Activated T-cell treated with anti-CD3 and anti-CD28 coated beads, Interleukin-2, amount 50 U/mL, for 48 hours (primary cell): Measurements from ENCODE around the gene OBP2B.
"Not testable (repeated sequence)": the region's sequence is repeated elsewhere in the genome, so short reads cannot be mapped to it uniquely, and the experiment has no call there.

Experiments used
- DNase-seq, 2 experiments: peaks; one replicate each; pipeline ENCODE4 v3.0.0-alpha.2; 2020

OBP2B gene, protein sequence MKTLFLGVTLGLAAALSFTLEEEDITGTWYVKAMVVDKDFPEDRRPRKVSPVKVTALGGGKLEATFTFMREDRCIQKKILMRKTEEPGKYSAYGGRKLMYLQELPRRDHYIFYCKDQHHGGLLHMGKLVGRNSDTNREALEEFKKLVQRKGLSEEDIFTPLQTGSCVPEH

DNA sequence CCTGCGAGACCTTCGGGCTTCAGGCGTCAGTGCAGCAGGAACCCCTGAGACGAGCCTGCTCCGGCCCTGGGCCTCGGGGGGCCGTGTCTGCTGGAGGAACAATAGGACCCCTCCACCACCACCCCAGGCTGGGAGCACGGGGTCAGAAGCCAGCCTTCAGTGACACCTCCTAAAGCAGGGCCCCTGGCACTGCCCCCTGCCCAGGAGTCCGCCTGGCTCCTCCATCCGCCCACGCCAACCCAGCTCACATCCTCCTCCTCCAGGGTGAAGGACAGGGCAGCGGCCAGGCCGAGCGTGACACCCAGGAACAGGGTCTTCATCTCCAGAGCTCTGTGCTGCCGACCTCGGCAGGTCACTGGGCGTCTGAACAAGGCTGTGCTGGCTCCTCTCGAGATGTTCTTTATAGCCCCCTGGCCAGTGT lies at the start of gene OBP2B:
Gene OBP2B (minus strand): TSS at position 371 of the 421 bp plus-strand sequence. CDS start 51 bp downstream, at position 320.
- DNase-seq, result not testable (repeated sequence)

DNA sequence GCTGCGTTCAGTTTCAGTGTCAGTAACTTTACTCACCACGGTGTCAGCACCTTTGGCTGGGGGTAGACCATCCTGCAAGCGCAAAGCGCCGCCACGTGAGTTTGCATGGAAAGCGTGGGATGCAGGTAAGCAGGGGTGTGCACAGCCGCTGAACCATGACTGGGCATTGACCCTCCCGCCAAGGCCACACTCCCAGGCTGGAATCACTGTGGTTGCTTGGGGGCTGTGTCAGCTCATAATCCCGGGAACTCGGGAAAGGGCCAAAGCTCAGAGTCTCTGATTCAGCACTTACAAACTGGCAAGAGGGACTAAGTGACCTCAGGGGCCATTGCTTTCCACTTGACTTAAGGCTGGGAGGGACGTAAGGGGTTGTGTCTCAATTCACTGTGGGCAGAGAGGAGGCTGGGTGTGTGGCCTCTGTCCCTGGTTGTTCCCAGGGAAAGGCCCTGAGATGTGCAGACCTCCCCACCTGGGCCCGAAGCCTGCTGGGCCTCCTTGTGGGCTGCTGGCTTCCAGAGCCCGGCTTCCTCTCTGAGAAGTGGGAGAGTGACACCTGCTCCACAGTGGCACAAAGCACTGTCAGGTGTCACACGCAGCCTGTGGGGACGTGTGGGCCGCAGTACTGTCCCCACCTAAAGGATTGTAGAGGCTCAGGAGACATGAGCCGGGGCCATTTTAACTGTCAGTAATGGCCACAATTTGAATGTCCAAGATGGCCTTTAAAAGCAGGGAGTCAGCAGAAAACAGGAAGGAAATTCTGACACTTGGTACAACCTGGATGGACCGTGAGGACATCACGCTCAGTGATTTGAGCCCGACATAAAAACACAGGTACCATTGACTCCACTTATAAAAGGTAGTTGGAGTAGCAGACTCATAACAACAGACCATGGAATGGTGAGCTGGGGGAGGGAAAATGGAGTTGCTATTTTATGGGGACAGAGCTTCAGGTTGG lies 49.3 kb upstream of the OBP2B start:
- DNase-seq, result no peak

DNA sequence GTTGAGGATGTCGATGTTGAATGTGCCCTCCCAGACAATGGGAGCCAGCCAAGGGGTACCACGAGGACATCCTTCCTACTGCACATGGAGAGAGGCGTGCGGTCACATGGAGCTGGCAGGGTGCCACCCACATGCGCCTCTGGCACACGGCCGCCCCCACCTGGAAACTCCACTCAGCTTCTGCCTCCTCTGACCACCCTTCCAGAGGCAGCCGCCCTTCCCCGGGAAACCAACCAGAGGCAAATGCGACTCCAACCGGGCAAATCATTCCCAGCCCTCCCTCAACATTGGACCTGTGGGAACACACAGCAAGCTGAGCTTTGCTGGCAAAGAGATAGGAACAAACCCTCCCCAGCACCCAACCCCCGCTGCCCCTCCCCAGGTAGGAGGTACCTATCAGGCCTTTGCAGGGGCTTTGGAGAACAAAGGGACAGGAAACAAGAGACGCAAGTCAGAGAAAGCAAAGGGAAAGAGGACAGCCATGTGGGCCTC lies 48.5 kb upstream of the OBP2B start:
- no peak for DNase-seq

DNA sequence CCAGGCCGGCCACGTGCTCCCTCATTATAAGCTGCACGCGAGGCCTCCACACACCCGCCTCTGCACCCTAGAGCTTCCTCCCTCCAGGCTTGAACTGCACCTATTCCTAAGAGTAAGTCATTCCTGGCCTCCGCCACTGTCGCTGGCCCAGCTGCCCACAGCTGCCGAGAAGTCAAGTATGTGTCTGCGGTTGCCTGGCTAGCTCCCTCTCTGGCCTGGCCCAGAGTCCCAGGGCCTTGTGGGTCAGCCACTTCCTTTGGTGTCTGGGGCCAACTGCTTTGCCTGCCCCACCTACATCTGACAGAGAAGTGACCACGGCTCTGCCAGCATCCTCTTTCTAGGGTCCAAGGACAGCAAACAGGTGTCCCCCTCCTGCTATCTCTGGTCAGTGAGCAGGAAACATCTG lies 47.6 kb upstream of the OBP2B start:
- no peak for DNase-seq

DNA sequence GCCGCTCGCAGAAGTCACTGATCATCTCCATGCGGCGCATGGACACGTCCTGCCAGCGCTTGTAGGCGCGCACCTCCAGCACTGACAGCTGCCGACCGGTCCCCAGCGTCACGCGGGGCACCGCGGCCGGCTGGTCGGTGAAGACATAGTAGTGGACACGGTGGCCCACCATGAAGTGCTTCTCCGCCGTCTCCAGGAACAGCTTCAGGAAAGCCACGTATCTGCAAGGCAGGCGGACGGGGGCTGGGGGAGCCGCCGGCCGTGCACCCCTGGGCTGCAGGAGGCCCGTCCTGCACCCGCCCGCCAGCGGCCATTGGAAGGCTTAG lies 47.0 kb upstream of the OBP2B start:
- DNase-seq, result no peak

DNA sequence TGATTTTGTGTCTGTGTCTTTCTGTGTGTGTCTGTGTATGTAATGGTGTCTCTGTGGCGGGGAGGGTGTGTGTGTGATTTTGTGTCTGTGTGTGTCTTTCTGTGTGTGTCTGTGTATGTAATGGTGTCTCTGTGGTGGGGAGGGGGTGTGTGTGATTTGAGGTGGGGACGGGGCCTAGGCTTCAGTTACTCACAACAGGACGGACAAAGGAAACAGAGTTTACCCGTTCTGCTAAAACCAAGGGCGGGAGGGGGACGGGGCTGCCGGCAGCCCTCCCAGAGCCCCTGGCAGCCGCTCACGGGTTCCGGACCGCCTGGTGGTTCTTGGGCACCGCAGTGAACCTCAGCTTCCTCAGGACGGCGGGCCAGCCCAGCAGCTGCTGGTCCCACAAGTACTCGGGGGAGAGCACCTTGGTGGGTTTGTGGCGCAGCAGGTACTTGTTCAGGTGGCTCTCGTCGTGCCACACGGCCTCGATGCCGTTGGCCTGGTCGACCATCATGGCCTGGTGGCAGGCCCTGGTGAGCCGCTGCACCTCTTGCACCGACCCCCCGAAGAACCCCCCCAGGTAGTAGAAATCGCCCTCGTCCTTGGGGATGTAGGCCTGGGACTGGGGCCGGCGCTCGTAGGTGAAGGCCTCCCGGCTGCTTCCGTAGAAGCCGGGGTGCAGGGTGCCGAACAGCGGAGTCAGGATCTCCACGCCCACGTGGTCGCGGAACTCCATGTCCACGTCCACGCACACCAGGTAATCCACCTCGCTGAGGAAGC lies 46.5 kb upstream of the OBP2B start:
- no peak for DNase-seq

DNA sequence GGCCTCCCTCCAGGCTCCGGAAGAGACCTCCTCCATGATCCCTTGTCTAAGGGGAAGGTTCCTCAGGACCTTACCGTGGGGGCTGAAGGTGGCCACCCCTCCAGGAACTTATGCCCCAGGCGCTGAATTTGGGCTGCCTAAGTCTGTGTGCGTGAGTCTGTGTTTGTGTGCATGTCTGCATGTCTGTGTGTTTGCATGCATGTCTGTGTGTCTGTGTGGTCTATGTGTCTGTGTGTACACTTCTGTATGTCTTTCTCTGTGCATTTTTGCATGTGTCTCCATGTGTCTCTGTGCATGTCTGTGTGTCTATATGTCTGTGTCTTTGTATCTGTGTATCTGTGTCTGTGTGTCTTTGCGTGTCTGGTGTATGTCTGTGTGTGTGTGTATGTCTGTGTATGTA lies 45.4 kb upstream of the OBP2B start:
- no peak for DNase-seq

DNA sequence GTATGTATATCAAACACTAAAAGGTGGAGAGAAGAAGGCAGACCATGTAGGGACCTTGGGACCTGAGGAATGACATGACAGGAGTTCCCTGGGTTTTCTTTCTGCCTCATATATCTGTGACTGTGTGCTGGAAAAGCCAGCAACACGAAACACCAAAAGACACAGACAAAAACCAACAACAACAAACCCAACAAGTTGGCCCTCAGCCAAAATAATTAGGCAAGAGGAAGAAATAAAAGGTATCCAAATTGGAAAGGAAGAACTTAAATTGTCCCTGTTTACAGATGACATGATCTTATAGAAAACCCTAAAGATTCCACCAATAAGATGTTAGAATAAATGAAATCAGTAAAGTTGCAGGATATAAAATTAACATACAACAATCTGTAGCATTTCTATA lies 44.2 kb upstream of the OBP2B start:
- DNase-seq, result no peak

DNA sequence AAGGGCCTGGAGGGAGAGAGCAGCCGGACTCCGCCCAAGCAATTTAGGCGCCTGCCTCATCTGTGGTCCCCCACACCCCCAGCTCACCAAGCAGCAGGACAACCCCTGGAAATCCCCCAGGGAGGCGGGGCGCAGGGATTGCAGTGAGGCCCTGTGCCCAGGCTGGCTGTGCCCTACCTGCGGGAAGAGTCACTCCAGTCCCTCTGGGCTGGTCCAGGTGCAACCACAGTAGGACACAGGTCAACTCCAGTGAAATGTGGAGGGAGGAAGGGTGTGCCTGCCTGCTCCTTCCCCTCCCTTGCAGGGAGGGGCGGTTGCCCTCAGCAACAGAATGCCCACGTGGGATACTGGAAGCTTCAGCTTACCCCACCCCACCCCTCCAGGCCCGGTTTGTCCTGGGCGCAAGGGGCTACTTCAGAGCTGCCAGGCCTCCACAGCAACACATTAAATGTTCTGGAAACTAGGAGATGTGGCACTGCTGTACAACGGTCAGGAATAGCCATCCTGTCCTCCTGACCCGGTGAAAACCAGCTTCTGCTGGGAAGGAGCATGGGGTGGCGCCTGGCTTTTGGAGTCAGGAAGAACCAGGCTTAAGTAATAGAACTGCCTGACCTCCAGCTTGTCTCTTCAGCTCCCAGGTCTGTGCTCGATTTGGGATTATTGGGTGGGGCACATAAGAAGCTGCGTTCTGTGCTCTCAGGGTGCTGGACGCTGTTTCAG lies 43.4 kb upstream of the OBP2B start:
- DNase-seq, result no peak

DNA sequence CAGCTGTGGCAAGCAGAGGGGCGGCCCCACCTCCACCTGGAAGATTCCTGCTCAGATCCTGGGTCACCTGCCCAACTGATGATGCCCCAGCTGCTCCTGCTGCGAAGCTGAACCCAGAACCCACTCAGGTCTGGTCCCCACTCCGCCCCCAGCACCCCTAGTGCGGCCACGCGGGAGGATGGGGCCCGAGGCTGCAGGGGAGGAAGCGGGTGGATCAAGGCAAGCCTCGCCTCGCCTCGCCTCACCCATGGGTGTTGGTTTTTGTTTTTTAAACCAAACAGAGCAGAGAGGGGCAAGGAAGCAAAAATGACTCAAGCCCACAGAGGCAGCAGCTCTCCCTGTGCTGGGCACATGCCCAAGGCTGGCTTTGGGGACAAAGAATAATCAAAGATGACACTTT lies 42.7 kb upstream of the OBP2B start:
- no peak for DNase-seq

DNA sequence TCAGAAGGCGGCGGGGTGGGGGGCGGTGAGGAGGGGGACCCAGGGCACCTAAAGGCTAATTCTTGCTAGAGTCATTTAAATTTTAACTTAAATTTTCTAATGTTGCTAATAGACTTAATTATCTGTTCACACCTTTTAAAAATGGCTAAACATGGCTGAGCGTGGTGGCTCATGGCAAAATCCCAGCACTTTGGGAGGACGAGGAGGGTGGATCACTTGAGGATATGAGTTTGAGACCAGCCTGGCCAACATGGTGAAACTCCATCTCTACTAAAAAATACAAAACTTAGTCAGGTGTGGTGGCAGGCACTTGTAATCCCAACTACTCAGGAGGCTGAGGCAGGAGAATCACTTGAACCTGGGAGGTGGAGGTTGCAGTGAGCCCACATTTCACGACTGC lies 42.2 kb upstream of the OBP2B start:
- not testable (repeated sequence) for DNase-seq

DNA sequence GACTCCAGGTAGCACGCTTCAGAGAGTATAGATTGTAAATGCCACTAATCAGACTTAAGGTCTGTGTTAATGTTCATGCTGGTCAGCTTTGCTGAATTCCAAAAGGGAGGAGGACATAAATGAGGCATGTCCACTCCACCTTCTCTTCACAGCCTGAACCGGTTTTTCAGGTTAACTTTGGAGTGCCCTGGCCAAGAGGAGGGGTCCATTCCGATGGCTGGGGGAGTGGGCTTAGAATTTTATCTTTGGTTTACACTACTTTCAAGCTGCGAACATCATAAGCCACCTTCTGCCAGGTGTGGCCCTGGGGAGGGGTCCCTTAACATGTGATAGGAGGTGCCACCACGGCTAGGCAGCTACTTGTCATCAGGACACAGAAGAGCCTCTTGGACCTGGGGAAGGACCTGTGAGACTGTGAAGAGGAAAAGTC lies 41.7 kb upstream of the OBP2B start:
- no peak for DNase-seq

DNA sequence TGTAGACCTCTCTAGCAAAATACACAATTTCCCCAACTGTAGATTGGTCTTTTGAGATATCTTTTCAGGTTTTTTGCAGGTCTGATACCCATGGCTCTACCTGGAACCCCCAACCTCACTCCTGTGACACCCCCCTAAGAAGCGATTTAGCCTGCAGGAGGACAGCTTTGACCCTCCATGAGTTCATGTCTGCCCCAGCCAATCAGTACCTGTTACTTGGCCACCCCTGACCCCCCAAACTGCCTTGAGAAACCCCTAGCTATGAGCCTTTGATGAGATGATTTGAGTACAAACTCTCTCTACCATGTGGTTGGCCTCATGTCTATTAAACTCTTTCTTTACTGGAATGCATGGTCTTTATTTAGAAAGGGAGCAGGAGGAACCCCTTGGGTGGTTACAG lies 40.3 kb upstream of the OBP2B start:
- no peak for DNase-seq

DNA sequence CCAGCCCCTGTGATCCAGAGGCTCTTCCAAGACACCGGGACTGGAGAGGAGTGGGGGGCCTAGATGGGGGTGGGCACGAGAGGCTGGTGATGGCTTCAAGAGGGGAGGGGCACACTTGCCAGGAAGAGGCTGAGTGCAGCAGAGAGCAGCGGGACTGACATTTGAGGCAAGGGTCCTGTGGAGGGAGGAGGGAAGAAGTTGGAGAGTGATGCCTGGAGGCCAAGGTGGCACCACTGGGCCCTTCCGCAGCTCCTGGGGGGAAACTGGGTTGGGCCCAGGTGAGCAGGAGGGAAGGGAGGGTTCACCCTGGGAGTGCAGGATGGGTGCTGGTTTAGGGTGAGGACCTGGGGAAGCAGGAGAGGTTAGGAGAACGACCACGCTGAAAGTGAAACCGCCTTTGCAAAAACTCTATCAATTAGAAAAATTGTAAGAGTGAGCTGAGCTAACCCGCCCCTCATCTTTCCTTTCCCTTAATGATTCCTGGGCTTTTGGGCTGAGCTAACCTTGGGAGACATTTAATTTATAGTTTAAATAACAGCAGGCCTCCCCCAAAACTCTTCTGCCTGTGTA lies 39.8 kb upstream of the OBP2B start:
- DNase-seq, result no peak

DNA sequence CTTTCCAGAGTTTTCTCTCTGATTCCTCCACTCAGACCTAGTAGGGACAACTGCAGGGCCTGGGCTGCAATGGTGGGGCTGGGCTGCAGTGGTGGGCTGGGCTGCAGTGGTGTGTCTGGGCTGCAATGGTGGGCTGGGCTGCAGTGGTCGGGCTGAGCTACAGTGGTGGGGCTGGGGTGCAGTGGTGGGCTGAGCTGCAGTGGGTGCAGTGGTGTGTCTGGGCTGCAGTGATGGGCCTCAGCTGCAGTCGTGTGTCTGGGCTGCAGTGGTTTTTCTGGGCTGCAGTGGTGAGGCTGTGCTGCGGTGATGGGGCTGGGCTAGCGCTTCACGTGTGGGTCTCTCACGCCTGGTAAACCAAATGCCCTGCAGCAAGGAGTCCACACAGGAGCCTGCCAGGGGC lies 38.6 kb upstream of the OBP2B start:
- DNase-seq, result no peak

DNA sequence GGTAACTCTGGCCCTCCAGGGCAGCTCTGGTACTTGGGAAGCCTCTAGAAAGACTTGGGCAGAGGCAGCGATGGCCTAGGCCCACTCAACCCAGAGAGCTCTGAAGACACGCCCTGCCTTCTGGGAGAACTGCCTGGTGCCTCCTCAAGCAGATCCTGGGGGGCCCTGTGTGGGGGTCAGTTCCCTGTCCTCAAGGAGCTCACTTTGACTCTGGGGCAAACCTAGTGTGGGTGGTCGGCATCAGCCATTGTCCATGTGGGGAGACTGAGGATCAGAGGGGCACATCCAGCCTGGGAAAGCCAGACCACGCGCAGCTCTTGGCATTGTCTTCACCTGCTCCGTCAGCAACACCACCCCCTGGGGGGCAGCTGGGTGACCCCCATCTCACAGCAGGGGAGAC lies 37.9 kb upstream of the OBP2B start:
- no peak for DNase-seq

DNA sequence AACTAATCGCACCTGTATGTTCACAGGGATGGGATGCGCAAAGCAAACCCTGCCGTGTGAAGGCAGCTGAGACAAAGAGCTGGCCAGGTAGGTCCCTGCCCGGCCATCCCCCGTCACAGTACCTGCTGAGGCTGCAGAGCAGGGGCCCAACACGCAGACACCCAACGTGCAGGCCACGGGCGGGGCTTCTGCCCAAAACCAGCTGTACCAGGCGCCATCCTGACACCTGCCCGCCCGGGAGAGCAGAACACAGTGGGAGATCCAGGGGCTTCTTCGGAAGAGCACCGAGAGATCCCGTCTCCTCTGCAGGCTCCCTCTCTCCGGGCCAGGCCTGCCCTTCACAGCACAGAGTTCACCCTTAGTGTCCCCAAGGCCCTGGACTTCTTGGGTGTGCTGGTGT lies 37.5 kb upstream of the OBP2B start:
- no peak for DNase-seq

DNA sequence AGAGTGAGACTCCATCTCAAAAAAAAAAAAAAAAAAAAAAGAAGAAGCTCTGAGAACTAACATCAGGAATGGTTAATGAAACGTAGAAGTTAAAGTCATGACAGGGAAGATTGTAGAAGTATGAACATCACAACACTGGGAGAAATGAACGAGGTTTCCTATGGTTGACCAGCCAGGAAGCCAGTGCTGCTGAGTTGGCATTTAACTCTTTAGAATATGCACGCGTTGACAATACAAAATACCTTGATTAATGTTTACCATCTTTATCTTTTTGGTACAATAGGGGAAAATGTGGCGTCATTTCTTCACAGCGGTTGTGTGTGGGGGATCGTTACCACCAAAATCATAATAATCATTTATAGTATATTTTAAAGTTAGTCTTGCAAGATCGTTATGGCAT lies 33.9 kb upstream of the OBP2B start:
- DNase-seq, result no peak

DNA sequence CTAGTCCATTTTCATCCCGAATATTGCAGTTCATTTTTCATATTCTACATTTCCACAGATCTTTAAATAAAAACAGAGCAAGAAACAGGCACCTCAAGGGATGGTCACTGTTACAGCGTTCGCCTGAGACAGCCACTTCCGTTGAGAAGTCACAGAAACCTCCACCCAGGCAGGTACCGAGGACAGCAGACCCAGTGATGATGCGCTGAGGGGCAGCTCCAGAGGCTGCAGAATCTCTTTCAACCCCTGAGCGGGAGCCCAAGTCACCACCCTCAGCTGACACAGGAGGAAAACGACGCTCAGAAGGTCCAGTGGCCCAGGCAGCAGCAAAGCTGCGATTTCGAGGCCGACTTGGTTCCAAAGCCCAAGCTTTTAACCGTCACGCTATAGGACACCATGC lies 33.2 kb upstream of the OBP2B start:
- no peak for DNase-seq

DNA sequence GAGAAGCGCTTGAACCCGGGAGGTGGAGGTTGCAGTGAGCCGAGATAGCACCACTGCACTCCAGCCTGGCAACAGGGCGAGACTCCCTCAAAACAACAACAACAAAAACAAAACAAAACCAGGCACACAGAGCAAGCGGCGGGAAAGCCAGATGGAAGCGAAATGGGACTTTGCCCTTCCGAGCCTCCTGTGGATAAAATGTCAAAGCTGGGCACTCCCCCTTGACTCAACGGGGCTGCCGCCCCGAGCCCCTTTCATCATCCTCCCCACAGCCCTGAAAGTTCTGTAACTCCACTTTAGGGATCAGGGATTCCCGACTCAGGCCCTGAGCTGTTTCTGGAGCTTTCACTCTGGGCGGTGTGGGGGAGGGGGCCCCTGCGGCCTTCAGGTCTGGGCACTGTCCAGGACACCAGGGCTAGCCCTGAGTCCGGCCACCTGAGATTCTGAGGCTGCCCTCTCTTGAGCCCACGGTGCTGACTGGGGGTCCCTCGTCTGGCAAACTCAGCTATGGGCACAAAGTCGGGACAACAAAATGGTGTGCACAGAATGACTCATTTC lies 30.6 kb upstream of the OBP2B start:
- DNase-seq, result no peak

DNA sequence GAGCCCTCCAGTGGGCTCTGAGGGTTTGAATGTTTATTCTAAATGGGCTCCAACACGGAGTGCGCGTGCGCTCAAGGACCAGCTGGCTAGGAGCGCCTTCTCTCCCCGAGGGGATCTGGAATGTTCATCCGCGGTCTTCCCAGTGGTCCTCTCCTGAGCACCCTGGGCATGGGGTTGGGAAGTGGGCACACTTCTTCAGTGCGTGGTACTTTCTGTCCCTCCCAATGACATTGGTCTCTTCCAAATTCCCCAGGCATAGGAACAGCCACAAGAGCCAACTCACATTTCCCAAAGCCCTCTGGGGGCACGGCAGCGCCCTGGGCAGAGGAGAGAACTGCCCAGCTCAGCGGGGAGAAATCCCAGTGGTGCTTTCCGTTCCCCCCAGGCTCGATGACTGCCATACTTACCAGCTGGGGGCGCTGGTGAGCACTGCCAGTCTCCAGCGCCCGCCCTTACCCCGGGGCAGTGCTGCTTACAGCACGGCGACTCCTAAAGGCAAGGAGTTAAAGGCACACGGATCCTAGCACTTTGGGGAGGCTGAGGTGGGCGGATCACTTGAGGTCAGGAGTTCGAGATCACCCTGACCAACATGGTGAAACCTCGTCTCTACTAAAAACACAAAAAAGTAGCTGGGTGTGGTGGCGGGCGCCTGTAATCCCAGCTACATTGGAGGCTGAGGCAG lies 29.9 kb upstream of the OBP2B start:
- peak; percentile 81 to 82 for DNase-seq
